HCT116 (cell line): Measurements from ENCODE around the gene HOXB1. TPM values are rescaled to one million over a fixed set of nuclear protein-coding genes. Genes with fewer than 3 reads are reported as not detected.
A peak's percentile ranks its signal among the peaks of the same experiment; 100 is the strongest.

Experiments
- ATAC-seq: fragments of 200-7000 bp; cut with Tn5 transposase; 2 replicates; pipeline ENCODE4 v1.9.1; 2020; ENCODE audit warnings: mild to moderate bottlenecking, moderate library complexity
- BruUV-seq: library from RNA; stranded (reverse); fragments of 400-500 nt; replicated peaks from 2 replicates; lab custom pipeline; 2021; lab: Mats Ljungman, UMichigan
- CTCF ChIA-PET: fragments of 300-600 bp; sonication (Branson Sonifier 250); formaldehyde crosslinking; loops from one replicate; lab custom pipeline; 2021; ENCODE audit warnings: antibody characterized with exemption; lab: Charles Lee
- POLR2A ChIA-PET: fragments of 300-600, 350-600 bp; sonication (Branson Sonifier 250); formaldehyde crosslinking; loops from one replicate; lab custom pipeline; 2021; ENCODE audit warnings: antibody characterized with exemption; lab: Charles Lee
- RAD21 ChIA-PET, 2 experiments: fragments of 300-600 bp; sonication (Branson Sonifier 250); formaldehyde crosslinking; loops; one replicate each; lab custom pipeline; 2023; ENCODE audit warnings: low total read pairs in 2 of 2; ENCODE audit not compliant: uncharacterized antibody in 2 of 2, unreplicated experiment in 2 of 2, low non-redundant PET in 1 of 2; lab: Charles Lee
- DNase-seq: peaks from one replicate; pipeline ENCODE4 v3.0.0-alpha.2; 2010; ENCODE audit warnings: low read depth, low spot score
- H2AFZ ChIP-seq: fragments of 200-600 bp; shearing (Covaris generic), sonication (generic); 2 replicates; pipeline ENCODE4 v1.6.1; 2017; ENCODE audit warnings: low read depth, mixed run types, mixed read lengths, antibody characterized with exemption, low read length; ENCODE audit not compliant: poor library complexity, severe bottlenecking
- H3K27ac ChIP-seq: 2 replicates; pipeline ENCODE4 v1.5.1; 2012; ENCODE audit warnings: low read depth, low read length
- H3K27me3 ChIP-seq: fragments of 200-600 bp; sonication (generic); 2 replicates; pipeline ENCODE4 v1.6.1; 2016; ENCODE audit warnings: mixed run types, low read length, mixed read lengths; ENCODE audit not compliant: insufficient read depth
- H3K36me3 ChIP-seq, 2 experiments: fragments of 200-500 bp in 1 of 2; fragments of 200-600 bp in 1 of 2; sonication (Bioruptor generic) in 1 of 2; sonication (generic) in 1 of 2; 2 replicates each; pipeline versions ENCODE4 v1.5.1 to v1.6.1; 2014 to 2016; ENCODE audit warnings: low read length in 2 of 2, inconsistent platforms in 1 of 2, mixed read lengths in 1 of 2, mixed run types in 1 of 2; ENCODE audit not compliant: insufficient read depth in 2 of 2, control insufficient read depth in 1 of 2
- H3K4me1 ChIP-seq, 2 experiments: fragments of 200-600 bp in 1 of 2; sonication (generic) in 1 of 2; 2 replicates each; pipeline versions ENCODE4 v1.5.1 to v1.6.1; 2012 to 2017; ENCODE audit warnings: low read length in 2 of 2, inconsistent platforms in 1 of 2, mild to moderate bottlenecking in 1 of 2, mixed read lengths in 1 of 2, mixed run types in 1 of 2, moderate library complexity in 1 of 2; ENCODE audit not compliant: insufficient read depth in 2 of 2, control insufficient read depth in 1 of 2
- H3K4me2 ChIP-seq: fragments of 200-600 bp; sonication (generic); 2 replicates; pipeline ENCODE4 v1.6.1; 2017; ENCODE audit warnings: mixed run types, low read length, mixed read lengths
- H3K4me3 ChIP-seq, 2 experiments: fragments of 200-600 bp in 1 of 2; sonication (generic) in 1 of 2; replicated peaks in 1 of 2; 2 replicates each; pipeline ENCODE4 v1.5.1; 2011 to 2016; ENCODE audit warnings: low read length in 2 of 2, control low read depth in 1 of 2, low read depth in 1 of 2, mild to moderate bottlenecking in 1 of 2, mixed read lengths in 1 of 2, mixed run types in 1 of 2
- H3K79me2 ChIP-seq: fragments of 200-600 bp; sonication (generic); 2 replicates; pipeline ENCODE4 v1.6.1; 2017; ENCODE audit warnings: mild to moderate bottlenecking, mixed run types, low read length, moderate library complexity, mixed read lengths; ENCODE audit not compliant: insufficient read depth
- H3K9ac ChIP-seq: fragments of 200-600 bp; sonication (generic); 2 replicates; pipeline ENCODE4 v1.6.1; 2016; ENCODE audit warnings: low read length, mixed read lengths
- H3K9me2 ChIP-seq: fragments of 200-600 bp; sonication (generic), shearing (Covaris generic); 2 replicates; pipeline ENCODE4 v1.6.1; 2017; ENCODE audit warnings: mixed run types, mild to moderate bottlenecking, moderate library complexity; ENCODE audit not compliant: insufficient read depth
- H3K9me3 ChIP-seq, 2 experiments: fragments of 200-500 bp in 1 of 2; fragments of 200-600 bp in 1 of 2; sonication (Bioruptor generic) in 1 of 2; sonication (generic) in 1 of 2; 2 replicates each; pipeline ENCODE4 v1.6.1; 2014 to 2017; ENCODE audit warnings: low read length in 2 of 2, mixed read lengths in 2 of 2, inconsistent platforms in 1 of 2, low read depth in 1 of 2, mild to moderate bottlenecking in 1 of 2, mixed run types in 1 of 2, moderate library complexity in 1 of 2; ENCODE audit not compliant: control insufficient read depth in 1 of 2, insufficient read depth in 1 of 2
- H4K20me1 ChIP-seq: fragments of 200-600 bp; sonication (generic), shearing (Covaris generic); 2 replicates; pipeline ENCODE4 v1.6.1; 2017; ENCODE audit warnings: mixed run types, mild to moderate bottlenecking, moderate library complexity; ENCODE audit not compliant: insufficient read depth
- ATF3 ChIP-seq: IDR thresholded peaks from 2 replicates; pipeline ENCODE4 v1.6.1; 2012
- CBX3 ChIP-seq: IDR thresholded peaks from 2 replicates; pipeline ENCODE4 v1.6.1; 2012; ENCODE audit warnings: low read depth
- CEBPB ChIP-seq: IDR thresholded peaks from 2 replicates; pipeline ENCODE4 v1.6.1; 2012; ENCODE audit warnings: low read depth
- EGR1 ChIP-seq: IDR thresholded peaks from 2 replicates; pipeline ENCODE4 v1.6.1; 2012; ENCODE audit warnings: low read depth
- EZH2 ChIP-seq: fragments of 200-600 bp; sonication (generic); IDR thresholded peaks from 2 replicates; pipeline ENCODE4 v1.6.1; 2017; ENCODE audit warnings: antibody characterized with exemption, mixed run types
- EZH2phosphoT487 ChIP-seq: fragments of 200-600 bp; IDR thresholded peaks from 2 replicates; pipeline ENCODE4 v1.6.1; 2018; ENCODE audit warnings: antibody characterized with exemption, borderline replicate concordance
- FOSL1 ChIP-seq: IDR thresholded peaks from 2 replicates; pipeline ENCODE4 v1.6.1; 2012; ENCODE audit warnings: low read depth
- JUND ChIP-seq: IDR thresholded peaks from 2 replicates; pipeline ENCODE4 v1.6.1; 2012
- POLR2A ChIP-seq: IDR thresholded peaks from 2 replicates; pipeline ENCODE4 v1.7.0; 2011; ENCODE audit warnings: borderline replicate concordance; ENCODE audit not compliant: insufficient read depth, insufficient read length; ENCODE audit errors: extremely low read depth
- POLR2AphosphoS5 ChIP-seq: IDR thresholded peaks from 2 replicates; pipeline ENCODE4 v1.6.1; 2011; ENCODE audit warnings: mild to moderate bottlenecking, low read depth, low read length, moderate library complexity
- RAD21 ChIP-seq: IDR thresholded peaks from 2 replicates; pipeline ENCODE4 v1.6.1; 2012; ENCODE audit warnings: low read depth, mild to moderate bottlenecking
- REST ChIP-seq: IDR thresholded peaks from 2 replicates; pipeline ENCODE4 v1.6.1; 2012; ENCODE audit warnings: low read depth
- SIN3A ChIP-seq: IDR thresholded peaks from 2 replicates; pipeline ENCODE4 v1.6.1; 2012; ENCODE audit warnings: low read depth
- SP1 ChIP-seq: IDR thresholded peaks from 2 replicates; pipeline ENCODE4 v1.6.1; 2012; ENCODE audit warnings: low read depth
- SRF ChIP-seq: IDR thresholded peaks from 2 replicates; pipeline ENCODE4 v1.6.1; 2012; ENCODE audit warnings: low read depth
- YY1 ChIP-seq: IDR thresholded peaks from 2 replicates; pipeline ENCODE4 v1.6.1; 2011; ENCODE audit warnings: low read length, low read depth, moderate library complexity, mild to moderate bottlenecking; ENCODE audit not compliant: insufficient replicate concordance; ENCODE audit errors: extremely low read depth
- ZFX ChIP-seq: fragments of 450-650 bp; IDR thresholded peaks from 2 replicates; pipeline ENCODE4 v1.6.1; 2017
- ZNF274 ChIP-seq: fragments of 200-500 bp; sonication (Bioruptor generic); IDR thresholded peaks from 2 replicates; pipeline ENCODE4 v1.6.1; 2014; ENCODE audit warnings: mild to moderate bottlenecking, low read depth, low read length, inconsistent platforms
- intact Hi-C: fragments of 100-400 bp; cut with micrococcal nuclease; formaldehyde crosslinking; loops from 2 replicates; pipeline ENCODE4 v1.10.0; 2022
- total RNA-seq: library from RNA; stranded (reverse); gene quantifications from one replicate; pipeline ENCODE4 v1.2.1, GENCODE V29; 2021; ENCODE audit not compliant: unreplicated experiment
- TF ChIP-seq, protein P1 (sequence below): IDR thresholded peaks from 2 replicates; pipeline ENCODE4 v1.6.1; 2011; ENCODE audit warnings: mild to moderate bottlenecking, low read length, moderate library complexity; ENCODE audit not compliant: insufficient replicate concordance; ENCODE audit errors: extremely low read depth
- TF ChIP-seq, protein P2 (sequence below), 3 experiments: fragments of 200-600 bp in 1 of 3; sonication (generic) in 1 of 3; IDR thresholded peaks in 2 of 3; conservative IDR thresholded peaks in 1 of 3; 2 replicates each; pipeline ENCODE4 v1.5.1; 2012 to 2017; ENCODE audit warnings: low read depth in 2 of 3, low read length in 2 of 3, antibody characterized with exemption in 1 of 3, borderline replicate concordance in 1 of 3, control low read depth in 1 of 3, mild to moderate bottlenecking in 1 of 3, mixed read lengths in 1 of 3, mixed run types in 1 of 3, moderate library complexity in 1 of 3; ENCODE audit not compliant: insufficient read depth in 1 of 3

The HOXB1 gene
- total RNA-seq, 1 experiment from 2014 or later, result not detected

DNA sequence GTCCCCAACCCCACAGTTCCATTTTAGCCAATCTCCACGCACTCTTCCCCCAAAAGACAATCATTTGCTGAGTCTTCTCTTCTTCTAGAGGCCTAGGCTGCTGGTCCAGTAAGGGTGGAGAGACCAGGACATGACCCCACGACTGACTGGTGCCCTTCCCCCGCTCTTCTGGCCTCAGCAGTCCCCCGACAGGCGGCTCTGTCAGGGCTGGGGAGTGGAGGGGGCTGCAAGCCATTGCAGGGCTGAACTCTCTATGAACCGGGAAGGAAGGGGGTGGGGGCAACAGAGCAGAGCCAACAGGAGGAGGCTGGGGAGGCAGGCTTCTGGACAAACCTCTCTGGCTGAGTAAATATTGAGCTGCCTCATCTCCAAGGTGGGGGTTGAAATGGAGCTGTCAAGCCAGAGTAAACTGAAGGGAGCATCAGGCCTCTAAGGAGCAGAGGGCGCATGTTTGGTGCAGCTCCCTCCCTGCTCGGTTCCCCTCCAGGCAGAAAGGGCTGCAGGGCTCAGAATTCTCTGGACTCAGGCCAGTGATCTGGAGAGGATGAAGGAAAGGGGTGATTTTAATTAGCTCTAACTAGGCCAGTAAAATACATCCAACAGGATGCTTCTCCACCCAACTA is 8.7 kb downstream of the HOXB1 start:
- DNase-seq (no peak), ATAC-seq (0 out of 2 replicates have a peak, but pooled peaks have one; percentile 22)
- no peak overlapping the region for H3K4me3 ChIP-seq
- ChIA-PET RAD21 (no interaction called here), POLR2A (interaction anchor here (0.7 to 1.2 kb wide), 2 partner anchors 9 to 22 kb away, joined by 3 read pairs; no protein-coding TSS in a partner anchor), CTCF (interaction anchor here (1.0 to 1.7 kb wide), 3 partner anchors 9 to 25 kb away, joined by 3 to 4 read pairs (median 3); no protein-coding TSS in a partner anchor)
- TF ChIP-seq ATF3 (no peak), CEBPB (no peak), CBX3 (no peak), EGR1 (no peak), ZNF274 (no peak), JUND (no peak), POLR2A (no peak), REST (no peak), SIN3A (no peak), SP1 (no peak), FOSL1 (no peak), RAD21 (no peak), EZH2 (no peak), EZH2phosphoT487 (no peak), YY1 (no peak), SRF (no peak), ZFX (no peak), POLR2AphosphoS5 (no peak)
- TF ChIP-seq, protein P1, sequence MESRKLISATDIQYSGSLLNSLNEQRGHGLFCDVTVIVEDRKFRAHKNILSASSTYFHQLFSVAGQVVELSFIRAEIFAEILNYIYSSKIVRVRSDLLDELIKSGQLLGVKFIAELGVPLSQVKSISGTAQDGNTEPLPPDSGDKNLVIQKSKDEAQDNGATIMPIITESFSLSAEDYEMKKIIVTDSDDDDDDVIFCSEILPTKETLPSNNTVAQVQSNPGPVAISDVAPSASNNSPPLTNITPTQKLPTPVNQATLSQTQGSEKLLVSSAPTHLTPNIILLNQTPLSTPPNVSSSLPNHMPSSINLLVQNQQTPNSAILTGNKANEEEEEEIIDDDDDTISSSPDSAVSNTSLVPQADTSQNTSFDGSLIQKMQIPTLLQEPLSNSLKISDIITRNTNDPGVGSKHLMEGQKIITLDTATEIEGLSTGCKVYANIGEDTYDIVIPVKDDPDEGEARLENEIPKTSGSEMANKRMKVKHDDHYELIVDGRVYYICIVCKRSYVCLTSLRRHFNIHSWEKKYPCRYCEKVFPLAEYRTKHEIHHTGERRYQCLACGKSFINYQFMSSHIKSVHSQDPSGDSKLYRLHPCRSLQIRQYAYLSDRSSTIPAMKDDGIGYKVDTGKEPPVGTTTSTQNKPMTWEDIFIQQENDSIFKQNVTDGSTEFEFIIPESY, result no peak
- TF ChIP-seq, protein P2, sequence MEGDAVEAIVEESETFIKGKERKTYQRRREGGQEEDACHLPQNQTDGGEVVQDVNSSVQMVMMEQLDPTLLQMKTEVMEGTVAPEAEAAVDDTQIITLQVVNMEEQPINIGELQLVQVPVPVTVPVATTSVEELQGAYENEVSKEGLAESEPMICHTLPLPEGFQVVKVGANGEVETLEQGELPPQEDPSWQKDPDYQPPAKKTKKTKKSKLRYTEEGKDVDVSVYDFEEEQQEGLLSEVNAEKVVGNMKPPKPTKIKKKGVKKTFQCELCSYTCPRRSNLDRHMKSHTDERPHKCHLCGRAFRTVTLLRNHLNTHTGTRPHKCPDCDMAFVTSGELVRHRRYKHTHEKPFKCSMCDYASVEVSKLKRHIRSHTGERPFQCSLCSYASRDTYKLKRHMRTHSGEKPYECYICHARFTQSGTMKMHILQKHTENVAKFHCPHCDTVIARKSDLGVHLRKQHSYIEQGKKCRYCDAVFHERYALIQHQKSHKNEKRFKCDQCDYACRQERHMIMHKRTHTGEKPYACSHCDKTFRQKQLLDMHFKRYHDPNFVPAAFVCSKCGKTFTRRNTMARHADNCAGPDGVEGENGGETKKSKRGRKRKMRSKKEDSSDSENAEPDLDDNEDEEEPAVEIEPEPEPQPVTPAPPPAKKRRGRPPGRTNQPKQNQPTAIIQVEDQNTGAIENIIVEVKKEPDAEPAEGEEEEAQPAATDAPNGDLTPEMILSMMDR (IDR thresholded peaks at IDR 0.05 in 2 of 3, conservative IDR thresholded peaks at IDR 0.05 in 1 of 3; ENCODE audit: borderline replicate concordance in 1 of 3, insufficient read depth in 1 of 3, low read depth in 2 of 3, low read length in 2 of 3), result no peak
- H3K36me3 ChIP-seq, result no peaks in the 10 kb centered on the region
- no peak overlapping the region for H3K27ac ChIP-seq
- no peaks in the 10 kb centered on the region for H3K9me2 ChIP-seq
- H3K4me2 ChIP-seq, result no peak overlapping the region
- no peak overlapping the region for H2AFZ ChIP-seq
- H3K9ac ChIP-seq, result no peak overlapping the region
- no peaks in the 10 kb centered on the region for H4K20me1 ChIP-seq
- no peaks in the 10 kb centered on the region for H3K79me2 ChIP-seq
- intact Hi-C loops, result no loop called here
- H3K27me3 ChIP-seq, result 0 out of 2 replicates have a peak, but pooled peaks cover 5% of the 10 kb centered on the region
- no peaks in the 10 kb centered on the region for H3K9me3 ChIP-seq
- H3K4me1 ChIP-seq, result peaks cover 3 to 12% of the 10 kb centered on the region in 2 experiments; a peak in 3 of 4 replicates
- BruUV-seq, result no TSS peak
